SJSA1 (cell line): ENCODE results near the gene SRGAP2C. TPM values are rescaled to one million over a fixed set of nuclear protein-coding genes. Genes with fewer than 3 reads are reported as not detected.
"Not testable (repeated sequence)": the region's sequence is repeated elsewhere in the genome, so short reads cannot be mapped to it uniquely, and the experiment has no call there.

Experiments used
- DNase-seq, 2 experiments: peaks; one replicate each; pipeline ENCODE4 v3.0.0-alpha.2; 2015 to 2020; ENCODE audit warnings: low spot score in 2 of 2, low read depth in 1 of 2
- H3K27ac ChIP-seq: fragments of 250-450 bp; sonication (Bioruptor Pico); 2 replicates; pipeline ENCODE4 v1.5.1; 2020; ENCODE audit warnings: mild to moderate bottlenecking, moderate library complexity
- H3K27me3 ChIP-seq: fragments of 250-450 bp; sonication (Bioruptor Pico); replicated peaks from 2 replicates; pipeline ENCODE4 v1.5.1; 2020; ENCODE audit warnings: mild to moderate bottlenecking, moderate library complexity
- H3K36me3 ChIP-seq: fragments of 250-450 bp; sonication (Bioruptor Pico); 2 replicates; pipeline ENCODE4 v1.5.1; 2020; ENCODE audit warnings: mild to moderate bottlenecking
- H3K4me1 ChIP-seq: fragments of 250-450 bp; sonication (Bioruptor Pico); replicated peaks from 2 replicates; pipeline ENCODE4 v1.6.1; 2021; ENCODE audit warnings: mild to moderate bottlenecking
- H3K4me3 ChIP-seq: fragments of 250-450 bp; sonication (Bioruptor Pico); 2 replicates; pipeline ENCODE4 v1.5.1; 2020; ENCODE audit warnings: mild to moderate bottlenecking
- H3K9me3 ChIP-seq: fragments of 250-450 bp; sonication (Bioruptor Pico); replicated peaks from 2 replicates; pipeline ENCODE4 v1.5.1; 2020; ENCODE audit warnings: mild to moderate bottlenecking
- total RNA-seq: library from RNA; depleted of rRNA; stranded (reverse); fragments of >200 nt; shearing (Covaris generic); gene quantifications from 2 replicates; pipeline ENCODE4 v1.2.3, GENCODE V29; 2014

SRGAP2C gene
- total RNA-seq, 1 experiment from 2014 or later, result 33.7 TPM

DNA sequence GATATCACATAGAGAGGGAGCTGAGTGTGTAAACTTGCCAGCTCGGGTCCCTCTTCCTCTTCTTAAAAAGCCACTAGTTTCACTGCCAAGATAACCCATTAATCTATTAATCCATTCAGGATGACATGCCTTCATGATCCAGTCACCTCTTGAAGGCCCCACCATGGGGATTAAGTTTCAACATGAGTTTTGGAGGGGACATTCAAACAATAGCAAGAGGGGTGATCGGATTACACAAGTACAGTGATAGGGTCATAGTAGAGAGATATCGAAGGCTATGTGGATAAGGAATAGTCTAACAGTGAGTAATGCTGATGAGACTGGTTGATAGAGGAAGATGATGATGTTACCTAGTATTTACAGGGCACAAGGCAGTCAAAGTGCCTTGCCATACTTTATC lies 18.2 kb downstream of the SRGAP2C start:
- not testable (repeated sequence) for DNase-seq, H3K36me3 ChIP-seq, H3K27ac ChIP-seq, H3K27me3 ChIP-seq, H3K4me3 ChIP-seq, H3K4me1 ChIP-seq, H3K9me3 ChIP-seq

DNA sequence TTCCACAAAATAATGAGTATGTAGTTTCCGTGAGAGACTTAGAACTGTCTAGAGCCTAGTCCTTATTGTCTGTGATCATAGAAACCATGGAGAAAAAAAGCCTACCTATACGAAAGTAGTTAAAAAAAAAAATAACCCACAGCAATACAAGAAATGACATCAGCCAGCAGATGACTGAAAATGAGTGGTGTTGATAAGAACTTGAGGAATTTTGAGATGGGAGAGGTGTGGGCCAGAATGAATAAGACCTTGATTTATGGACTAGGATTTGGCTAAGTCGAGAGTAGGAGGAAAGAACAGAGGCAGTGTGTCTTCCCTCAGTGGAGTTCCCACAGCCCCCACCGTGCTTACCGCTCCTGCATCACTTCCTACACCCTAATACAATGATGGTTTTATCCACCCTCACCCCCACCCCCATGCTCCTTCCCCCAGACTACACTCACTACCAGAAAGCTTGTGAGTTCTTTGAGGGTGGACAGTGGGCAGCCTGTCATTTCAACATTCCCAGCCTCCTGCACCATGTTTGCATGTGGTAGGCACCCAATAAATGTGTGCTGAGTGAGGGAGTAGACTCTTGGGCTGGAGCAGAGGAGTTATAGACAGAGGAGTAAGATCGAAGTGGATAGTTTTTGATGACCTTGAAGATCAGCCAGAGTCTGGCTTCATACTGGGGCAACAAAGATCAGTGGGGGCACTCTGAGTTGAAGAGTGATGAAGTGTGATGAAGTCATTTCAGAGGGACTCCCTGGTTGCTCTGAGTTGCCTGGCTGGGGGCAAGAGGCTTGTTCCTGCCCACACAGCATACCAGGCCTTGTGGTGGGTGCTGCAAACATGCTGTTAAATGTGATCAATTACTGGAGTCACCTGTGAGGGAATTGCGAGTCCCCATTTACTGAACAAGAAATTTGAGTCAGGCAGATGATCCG lies 21.3 kb downstream of the SRGAP2C start:
- DNase-seq, H3K27ac ChIP-seq, H3K36me3 ChIP-seq, H3K27me3 ChIP-seq, H3K4me1 ChIP-seq, H3K9me3 ChIP-seq, H3K4me3 ChIP-seq: not testable (repeated sequence)

DNA sequence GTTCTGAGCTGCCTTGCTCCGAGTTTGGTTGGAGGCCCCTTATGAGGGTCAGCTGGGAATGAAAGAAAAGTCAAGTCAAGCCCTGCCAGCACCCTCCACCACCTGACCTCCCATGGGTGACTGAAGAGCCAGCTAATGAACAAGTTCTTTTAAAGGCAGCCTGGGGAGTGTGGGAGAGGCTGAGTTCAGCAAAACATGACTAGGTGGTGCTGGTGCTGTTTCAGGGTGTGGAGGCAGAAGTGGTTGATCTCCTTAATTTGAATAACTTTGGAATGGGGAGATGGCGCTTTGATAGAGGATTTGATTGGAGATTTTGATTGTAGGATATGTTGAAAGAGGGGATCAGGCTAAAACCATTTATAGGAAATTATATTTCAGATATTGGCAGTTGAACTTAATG lies 22.6 kb downstream of the SRGAP2C start:
- not testable (repeated sequence) for H3K27ac ChIP-seq, H3K4me3 ChIP-seq, H3K36me3 ChIP-seq, H3K9me3 ChIP-seq, H3K27me3 ChIP-seq, H3K4me1 ChIP-seq, DNase-seq

DNA sequence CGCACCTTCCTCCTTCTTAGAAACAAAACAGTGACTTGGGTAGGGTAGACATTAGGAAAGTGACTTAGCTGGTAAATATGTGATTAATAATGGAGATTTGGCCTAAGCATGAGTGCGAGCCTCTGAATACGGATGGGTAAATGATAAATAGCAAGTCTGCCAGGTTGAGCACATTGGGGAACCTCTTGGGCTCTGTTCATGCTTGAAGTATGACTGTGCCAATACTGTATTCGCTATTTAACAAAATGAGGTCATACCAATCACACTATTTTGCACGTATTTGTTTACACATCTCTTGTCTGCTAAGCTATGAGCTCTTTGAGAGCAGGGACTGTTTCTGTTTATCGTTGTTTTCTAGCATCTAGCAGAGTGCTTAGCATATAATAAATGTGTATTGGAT lies 23.6 kb downstream of the SRGAP2C start:
- H3K9me3 ChIP-seq, H3K4me1 ChIP-seq, H3K27me3 ChIP-seq, H3K36me3 ChIP-seq, DNase-seq, H3K4me3 ChIP-seq, H3K27ac ChIP-seq: not testable (repeated sequence)

DNA sequence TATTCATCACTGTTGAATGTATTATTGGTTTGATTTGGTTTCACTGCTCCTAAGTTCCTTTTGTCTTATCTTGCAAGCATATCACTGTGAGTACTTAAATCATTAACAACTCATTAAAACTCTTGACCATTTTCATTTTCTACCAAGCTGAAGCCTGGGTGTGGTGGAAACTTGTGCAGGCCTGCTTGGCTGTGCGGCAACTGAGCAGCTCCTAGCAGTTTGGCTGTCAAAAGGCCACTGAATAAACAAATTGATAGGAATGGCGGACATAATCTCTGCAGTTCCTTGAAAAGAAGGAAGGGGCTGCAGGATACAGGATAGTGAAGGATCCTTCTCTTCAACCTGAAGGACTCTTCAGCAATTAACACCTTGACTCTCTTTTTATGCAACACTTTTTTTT lies 26.0 kb downstream of the SRGAP2C start:
- H3K4me1 ChIP-seq, H3K9me3 ChIP-seq, H3K36me3 ChIP-seq, DNase-seq, H3K4me3 ChIP-seq, H3K27me3 ChIP-seq, H3K27ac ChIP-seq: not testable (repeated sequence)

DNA sequence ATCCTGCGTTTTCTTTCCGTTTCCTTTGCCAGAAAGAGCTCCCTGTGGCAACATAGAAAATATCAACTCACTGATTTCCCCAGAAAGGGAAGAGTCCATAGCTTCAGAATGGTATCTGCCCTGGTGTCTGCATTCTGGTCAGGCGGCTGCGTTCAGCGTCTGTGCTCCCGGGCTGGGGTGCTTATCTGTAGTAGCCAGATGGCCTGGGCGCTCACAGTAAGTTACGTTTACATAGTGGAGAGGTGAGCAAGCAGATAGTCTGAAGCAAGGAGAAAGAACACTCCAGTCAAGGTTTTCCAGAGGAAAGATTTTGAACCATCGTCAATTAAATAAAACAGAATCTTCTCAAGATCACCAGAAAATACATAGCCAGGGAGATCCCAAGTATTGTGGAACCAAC lies 28.7 kb downstream of the SRGAP2C start:
- not testable (repeated sequence) for H3K27me3 ChIP-seq, H3K4me1 ChIP-seq, H3K9me3 ChIP-seq, DNase-seq, H3K27ac ChIP-seq, H3K4me3 ChIP-seq, H3K36me3 ChIP-seq

DNA sequence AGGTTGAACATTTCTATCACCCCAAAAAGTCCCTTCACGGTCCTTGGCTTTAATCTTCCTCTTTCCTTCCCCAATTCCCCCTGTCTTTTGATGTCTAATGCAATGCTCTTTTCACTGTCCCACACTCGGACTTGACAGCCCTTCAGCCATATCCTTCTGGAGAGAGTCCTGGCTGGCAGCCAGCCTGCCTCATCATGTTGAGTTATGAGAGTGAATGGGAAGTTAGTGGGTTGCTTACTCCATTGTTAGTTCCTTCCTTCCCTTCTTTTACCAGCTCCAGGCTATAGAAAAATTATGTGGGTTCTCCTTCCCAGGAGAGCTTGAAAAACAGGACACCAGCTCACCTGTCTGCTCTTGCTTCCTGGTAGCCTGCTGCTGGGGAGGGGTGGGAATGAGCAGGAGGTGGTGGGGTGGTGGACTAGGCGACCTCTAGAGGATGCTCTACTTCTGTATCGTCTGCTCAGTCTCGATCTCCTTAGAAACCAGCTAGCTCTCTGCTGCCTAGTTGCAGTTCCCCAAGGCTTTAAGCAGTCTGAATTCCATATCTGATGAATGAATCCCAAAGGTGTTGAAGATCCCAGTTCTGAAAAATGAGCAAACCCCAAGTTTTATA lies 29.9 kb downstream of the SRGAP2C start:
- not testable (repeated sequence) for H3K36me3 ChIP-seq, H3K4me1 ChIP-seq, DNase-seq, H3K9me3 ChIP-seq, H3K4me3 ChIP-seq, H3K27ac ChIP-seq, H3K27me3 ChIP-seq

DNA sequence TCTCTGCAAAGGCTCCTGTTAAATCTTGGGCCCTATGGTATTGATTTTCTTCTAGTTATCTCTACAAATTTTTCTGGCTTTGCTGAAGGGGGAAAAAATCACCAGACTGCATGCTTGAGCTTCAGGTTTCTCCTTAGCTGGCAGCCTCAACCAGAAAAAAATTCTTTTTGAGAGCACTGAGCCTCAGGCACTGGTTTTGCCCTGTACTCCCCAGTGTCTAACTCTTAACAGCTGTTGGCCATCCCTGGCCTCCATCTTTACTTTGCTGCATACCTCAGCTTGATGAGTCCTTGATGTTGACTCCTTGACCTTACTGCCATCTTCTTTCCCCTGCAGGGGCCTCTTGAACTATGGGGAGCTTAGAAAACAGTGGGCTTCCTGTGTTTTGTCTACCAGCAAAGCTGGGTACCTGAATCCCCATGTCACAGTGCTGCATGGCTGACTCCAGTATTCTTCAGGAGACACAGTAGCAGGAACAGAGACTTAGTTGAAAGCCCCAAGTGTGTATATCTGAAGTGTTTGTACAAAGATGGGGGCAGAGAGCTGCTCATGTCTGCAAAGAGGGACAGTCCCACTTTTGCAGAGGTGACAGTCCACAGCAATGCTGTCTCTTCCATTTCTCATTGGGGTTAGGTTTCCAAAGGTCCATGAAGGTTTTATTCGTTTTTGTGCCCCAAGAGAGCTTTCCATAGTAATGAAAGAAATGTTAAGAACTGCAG lies 31.1 kb downstream of the SRGAP2C start:
- not testable (repeated sequence) for H3K4me1 ChIP-seq, H3K36me3 ChIP-seq

DNA sequence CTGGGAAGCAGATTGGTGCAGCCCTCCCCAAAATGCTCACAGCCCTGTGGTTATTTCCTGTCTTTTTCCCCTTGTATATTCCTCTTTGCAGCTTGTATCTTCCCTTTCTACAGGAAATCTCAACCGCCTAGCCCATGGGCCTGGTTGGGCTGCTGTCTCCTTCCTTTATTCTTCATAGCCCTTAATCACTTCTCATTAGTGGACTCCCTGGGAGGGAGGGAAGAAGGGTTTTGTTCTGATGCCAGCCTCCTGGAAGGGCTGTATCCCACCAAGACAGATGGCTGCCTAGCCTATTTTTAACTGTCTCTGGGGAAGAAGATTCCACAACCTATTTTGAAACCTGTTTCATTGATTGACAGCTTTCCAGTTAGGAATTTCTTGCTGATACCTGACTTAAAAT lies 31.9 kb downstream of the SRGAP2C start:
- DNase-seq, H3K9me3 ChIP-seq: not testable (repeated sequence)

More for the DNA sequence above, 31.1 kb downstream of the SRGAP2C start:
- not testable (repeated sequence) for H3K4me3 ChIP-seq, H3K27ac ChIP-seq, H3K9me3 ChIP-seq, H3K27me3 ChIP-seq, DNase-seq

DNA sequence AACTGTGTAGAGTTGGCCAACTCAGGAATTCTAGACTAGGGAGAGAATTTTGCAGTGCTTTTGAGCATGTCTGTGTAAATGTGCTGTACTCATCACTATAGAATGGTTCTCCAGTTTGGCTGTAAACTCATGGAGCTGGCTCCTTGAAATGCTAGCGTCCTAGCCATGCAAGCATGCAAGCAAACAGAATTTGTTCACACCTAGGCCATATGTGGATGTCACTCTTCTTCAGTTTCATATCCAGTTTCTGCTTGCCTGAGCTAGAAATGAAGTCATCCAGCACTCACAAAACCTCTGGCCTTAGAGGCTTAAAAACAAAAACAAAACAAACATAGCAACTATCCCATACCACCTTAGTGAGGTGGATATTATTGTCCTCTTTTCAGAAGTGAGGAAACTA lies 37.0 kb downstream of the SRGAP2C start:
- not testable (repeated sequence) for H3K9me3 ChIP-seq, H3K4me3 ChIP-seq, H3K36me3 ChIP-seq, H3K27ac ChIP-seq, H3K27me3 ChIP-seq, DNase-seq, H3K4me1 ChIP-seq

More for the DNA sequence above, 31.9 kb downstream of the SRGAP2C start:
- H3K27ac ChIP-seq, H3K27me3 ChIP-seq, H3K36me3 ChIP-seq, H3K4me1 ChIP-seq, H3K4me3 ChIP-seq: not testable (repeated sequence)

DNA sequence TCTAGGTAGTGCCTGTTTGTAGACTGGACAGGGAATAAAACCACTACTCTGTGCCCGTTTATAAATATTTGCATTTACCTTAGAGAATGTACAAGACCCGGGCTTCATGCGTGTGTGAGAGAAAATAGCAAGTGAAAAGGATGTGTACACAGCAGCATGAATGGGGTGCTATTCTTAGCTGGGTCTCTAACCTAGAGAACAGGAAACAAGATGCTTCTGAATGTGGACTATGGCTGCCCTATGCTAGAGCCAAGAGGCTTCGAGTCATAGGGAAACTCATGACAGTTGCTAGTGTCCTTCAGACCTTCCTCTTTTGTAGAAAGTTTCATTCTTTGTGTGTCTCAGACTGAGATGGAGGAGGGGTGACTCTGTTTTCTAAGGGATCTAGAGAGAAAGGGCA lies 39.9 kb downstream of the SRGAP2C start:
- not testable (repeated sequence) for H3K27ac ChIP-seq, H3K36me3 ChIP-seq, DNase-seq, H3K9me3 ChIP-seq, H3K4me3 ChIP-seq, H3K27me3 ChIP-seq, H3K4me1 ChIP-seq

DNA sequence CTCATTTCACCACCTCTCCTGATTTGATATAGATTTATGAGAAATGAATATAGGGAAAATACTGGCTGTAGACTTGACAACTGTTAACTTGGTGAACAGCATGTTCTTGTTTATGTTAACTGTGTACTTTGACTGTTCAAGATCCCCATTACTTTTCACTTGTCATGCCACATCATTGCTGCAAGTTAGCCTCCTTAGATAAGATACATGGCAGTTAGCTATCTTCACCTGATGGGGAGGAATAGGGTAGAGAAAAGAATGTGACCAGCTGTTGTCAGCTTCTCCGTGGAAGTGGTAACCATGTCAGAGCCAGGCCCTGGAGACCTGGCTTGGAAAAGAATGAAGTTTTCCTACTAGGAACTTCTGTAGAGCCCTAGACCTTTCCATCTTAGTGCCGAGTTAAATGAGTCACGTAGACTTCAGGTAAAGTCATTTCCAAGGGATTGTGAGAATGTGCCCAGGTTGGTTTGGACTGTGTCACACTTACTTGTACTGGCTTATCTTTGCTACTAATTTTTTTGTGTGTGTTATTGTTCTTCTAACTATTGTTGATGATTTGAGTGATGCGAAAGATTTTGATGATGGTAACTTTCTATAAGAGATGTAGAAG lies 41.6 kb downstream of the SRGAP2C start:
- not testable (repeated sequence) for DNase-seq, H3K36me3 ChIP-seq, H3K4me1 ChIP-seq, H3K4me3 ChIP-seq, H3K27me3 ChIP-seq, H3K9me3 ChIP-seq, H3K27ac ChIP-seq

DNA sequence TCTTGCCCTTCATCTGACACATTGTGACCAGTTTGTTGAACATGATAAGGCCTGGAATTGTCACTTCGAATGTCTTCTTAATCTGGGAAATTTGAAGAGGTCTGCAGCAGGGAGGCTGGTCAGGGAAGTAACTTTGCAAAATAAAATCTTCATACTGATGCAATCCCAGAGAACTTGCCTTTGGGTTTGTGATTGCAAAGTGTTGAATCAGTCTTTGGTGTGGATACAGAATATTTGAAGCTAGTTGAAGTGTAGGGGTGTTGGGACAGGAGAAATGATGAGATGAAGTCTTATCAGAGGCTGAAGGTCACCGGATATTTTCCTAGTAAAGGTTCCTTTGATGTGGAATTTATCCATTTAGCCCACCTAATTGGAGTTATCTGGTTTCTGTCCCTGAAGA lies 42.1 kb downstream of the SRGAP2C start:
- H3K4me1 ChIP-seq, H3K4me3 ChIP-seq, H3K36me3 ChIP-seq, H3K27ac ChIP-seq, H3K27me3 ChIP-seq, H3K9me3 ChIP-seq, DNase-seq: not testable (repeated sequence)
